HK-2 (cell line): ENCODE results near the gene FANCD2OS.
A peak's percentile ranks its signal among the peaks of the same experiment; 100 is the strongest.
"Not testable (repeated sequence)": the region's sequence is repeated elsewhere in the genome, so short reads cannot be mapped to it uniquely, and the experiment has no call there.

Experiments
- DNase-seq: peaks from one replicate; pipeline ENCODE4 v3.0.0-alpha.2; 2018; ENCODE audit not compliant: unreplicated experiment

The FANCD2OS gene, protein sequence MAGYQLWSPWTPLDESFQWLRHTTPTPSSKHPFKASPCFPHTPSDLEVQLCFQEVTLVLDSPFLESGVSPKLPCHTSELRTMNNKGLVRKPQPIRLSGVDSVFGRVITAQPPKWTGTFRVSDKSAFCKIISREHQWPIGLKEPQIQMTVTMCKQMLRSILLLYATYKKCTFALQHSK

DNA sequence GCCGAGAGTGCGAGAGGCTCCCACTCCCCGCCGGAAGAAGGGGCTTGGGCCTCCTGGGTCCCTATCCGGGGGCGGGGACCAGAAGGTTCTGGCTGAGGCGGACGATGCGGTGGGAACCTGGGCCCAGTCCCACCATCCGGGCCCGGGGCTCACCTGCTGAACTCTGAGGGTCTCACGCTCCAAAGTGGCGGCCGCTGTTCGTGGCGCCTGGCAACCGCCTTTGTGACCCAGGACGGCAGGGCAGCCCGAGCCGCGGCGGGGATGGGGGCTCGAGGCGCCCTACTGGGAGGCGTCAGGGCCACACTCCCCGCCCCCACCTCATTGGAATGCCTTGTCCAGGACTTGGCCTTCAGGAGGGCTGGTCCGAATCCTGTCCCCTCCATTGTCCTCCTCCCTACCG is at the start of gene FANCD2OS:
Gene FANCD2OS, minus strand, starts transcription at position 165 of the 400 bp plus-strand sequence. CDS start 3,481 bp downstream, outside the sequence.
- no peak for DNase-seq

DNA sequence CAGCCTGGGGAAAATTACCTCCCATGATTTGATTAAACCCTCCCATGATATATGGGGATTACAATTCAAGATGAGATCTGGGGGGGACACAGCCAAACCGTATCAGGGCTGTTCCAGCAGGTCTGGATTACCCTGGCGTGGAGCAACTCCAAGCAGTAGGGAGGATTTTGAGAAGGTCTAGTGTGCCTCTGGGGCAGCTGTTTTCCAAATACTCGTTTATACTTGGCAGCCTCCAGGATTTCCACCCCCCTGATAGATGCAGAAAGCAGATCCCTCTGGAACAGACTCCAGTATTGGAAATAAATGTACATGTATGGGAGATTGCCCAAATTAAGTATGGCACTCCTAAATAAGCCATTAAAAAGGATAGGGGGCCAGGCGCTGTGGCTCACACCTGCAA is 49.0 kb upstream of the FANCD2OS start:
- DNase-seq: no peak

DNA sequence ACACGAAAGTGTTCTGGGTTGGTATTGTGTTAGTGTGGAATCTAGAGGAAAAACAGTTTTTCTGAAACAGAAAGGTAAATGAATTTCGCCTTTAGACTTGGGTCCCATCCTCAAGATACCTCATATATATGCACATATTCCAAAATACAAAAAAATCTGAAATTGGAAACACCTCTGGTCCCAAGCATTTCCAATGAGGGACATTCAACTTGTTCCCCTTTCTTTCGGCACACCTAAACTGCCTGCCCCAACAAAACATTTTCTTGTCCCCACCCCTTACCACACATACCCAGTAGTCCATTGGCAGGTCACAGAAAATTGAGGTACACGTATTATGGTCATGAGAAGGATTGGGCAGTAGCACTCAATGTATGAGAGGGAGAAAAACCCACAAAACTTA is 47.6 kb upstream of the FANCD2OS start:
- DNase-seq: no peak

DNA sequence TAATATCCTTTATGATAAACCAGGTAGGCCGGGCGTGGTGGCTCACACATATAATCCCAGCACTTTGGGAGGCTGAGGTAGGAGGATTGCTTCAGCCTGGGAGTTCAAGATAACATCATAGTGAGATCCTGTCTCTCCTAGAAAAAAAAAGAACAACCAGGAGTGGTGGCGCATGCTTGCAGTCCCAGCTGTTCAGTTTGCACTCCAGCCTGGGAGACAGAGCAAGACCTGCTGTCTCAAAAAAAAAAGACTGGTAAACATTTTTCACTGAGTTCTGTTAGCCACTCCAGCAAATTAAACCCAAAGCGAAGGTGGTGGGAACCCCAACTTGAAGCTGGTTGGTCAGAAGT is 47.0 kb upstream of the FANCD2OS start:
- DNase-seq: no peak

DNA sequence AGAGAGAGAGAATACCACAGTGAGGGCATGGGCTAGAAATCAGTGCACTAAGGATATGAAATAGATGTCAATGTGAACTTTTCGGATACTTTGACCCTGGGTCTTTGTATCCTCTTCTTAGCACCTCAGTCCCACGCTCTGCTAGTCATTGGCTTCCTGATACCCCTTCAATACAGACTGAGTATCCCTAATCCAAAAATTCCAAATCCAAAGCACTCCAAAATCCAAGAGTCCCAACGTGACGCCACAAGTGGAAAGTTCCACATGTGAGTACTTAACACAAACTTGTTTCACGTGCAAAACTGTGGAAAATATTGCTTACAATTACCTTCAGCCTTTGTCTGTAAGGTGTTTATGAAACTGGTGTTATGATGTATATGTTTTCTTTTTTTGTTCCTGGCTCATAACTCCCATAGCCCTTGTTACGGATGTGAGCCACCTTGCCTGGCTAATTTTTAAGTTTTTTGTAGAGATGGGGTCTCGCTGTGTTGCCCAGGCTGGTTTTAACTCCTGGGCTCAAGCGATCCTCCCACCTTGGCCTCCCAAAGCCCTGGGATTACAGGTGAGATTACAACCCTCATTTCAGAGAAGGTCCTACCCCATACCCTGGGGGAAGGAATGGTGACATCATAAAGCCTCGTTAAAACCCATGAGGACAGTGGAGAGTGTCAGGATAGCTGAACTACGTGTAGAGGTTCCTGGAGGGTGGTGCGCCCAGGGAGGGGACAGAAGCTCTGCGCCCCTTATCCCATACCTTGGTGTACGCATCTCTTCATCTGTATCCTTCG is 46.5 kb upstream of the FANCD2OS start:
- no peak for DNase-seq

DNA sequence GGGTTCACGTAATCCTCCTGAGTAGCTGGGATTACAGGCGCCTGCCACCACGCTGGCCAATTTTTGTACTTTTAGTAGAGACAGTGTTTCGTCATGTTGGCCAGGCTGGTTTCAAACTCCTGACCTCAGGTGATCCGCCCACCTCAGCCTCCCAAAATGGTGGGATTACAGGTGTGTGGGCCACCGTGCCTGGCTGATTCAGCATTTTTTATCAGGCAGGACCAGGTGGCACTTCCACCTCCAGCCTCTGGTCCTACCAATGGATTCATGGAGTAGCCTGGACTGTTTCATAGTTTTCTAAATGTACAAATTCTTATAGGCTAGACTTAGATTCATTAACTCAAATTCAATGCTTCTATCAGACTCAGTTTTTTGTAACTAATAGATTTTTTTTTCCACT is 42.9 kb upstream of the FANCD2OS start:
- DNase-seq: no peak

DNA sequence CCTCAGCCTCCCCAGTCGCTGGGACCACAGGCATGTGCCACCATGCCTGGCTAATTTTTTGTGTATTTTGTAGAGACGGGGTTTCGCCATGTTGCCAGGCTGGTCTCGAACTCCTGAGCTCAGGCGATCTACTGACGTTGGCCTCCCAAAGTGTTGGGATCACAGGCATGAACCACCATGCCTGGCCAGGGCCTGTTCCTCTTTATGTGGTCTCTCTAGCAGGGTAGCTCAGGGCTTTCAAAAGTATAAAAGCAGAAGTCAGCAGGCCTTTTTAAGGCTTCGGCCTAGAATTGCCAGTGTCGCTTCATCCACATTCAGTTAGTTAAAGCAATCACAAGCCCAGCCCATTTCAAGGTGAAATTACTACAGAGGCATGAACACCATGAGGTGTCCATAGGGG is 41.2 kb upstream of the FANCD2OS start:
- DNase-seq: no peak

DNA sequence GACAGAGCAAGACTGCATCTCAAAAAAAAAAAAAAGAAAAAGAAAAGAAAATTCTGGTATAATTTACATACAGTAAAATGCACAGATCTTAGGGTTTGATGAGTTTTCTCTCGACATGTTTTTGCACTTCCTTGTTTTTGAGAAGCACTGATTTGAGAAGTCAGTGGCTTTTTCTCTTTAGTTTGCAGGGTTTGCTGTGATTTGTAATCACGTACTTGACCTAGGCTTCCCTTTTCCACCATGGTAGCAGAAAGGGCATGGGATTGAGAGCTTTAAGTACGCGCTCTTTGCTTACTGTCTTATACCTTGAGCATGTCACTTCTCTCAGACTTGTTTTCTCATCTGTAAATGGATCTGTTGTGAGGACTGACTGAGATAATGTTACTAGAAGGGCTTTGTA is 37.6 kb upstream of the FANCD2OS start:
- no peak for DNase-seq

DNA sequence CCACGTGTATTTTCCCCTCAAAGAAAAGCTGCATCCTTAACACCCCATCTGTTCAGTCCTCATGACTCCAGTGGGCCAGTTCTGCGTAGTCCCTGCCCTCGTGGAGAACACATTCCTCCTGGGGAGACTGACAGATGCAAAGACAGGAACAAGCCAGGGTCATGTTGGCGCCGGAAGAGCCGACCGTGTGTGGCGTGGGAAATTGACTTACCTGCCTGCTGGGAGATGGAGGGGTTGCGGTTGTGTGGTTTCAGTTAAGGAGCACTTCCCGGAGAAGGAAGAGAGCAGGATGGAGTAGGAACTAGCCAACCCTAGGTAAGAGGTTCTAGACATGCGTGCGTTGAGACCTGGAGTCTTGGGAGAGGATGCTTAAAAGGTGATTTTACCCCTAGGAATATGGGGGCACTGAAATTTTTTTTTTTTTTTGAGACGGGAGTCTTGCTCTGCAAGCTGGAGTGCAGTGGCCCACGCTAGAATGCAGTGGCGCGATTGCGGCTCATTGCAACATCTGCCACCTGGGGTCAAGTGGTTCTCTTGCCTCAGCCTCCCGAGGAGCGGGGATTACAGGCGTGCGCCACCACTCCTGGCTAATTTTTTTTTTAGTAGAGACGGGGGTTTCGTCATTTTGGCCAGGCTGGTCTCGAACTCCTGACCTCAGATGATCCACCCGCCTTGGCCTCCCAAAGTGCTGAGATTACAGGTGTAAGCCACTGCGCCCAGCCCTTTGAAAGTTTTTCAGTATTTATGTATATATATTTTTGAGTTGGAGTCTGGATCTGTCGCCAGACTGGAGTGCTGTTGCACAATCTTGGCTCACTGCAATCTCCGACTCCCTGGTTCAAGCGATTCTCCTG is 34.9 kb upstream of the FANCD2OS start:
- DNase-seq: no peak

DNA sequence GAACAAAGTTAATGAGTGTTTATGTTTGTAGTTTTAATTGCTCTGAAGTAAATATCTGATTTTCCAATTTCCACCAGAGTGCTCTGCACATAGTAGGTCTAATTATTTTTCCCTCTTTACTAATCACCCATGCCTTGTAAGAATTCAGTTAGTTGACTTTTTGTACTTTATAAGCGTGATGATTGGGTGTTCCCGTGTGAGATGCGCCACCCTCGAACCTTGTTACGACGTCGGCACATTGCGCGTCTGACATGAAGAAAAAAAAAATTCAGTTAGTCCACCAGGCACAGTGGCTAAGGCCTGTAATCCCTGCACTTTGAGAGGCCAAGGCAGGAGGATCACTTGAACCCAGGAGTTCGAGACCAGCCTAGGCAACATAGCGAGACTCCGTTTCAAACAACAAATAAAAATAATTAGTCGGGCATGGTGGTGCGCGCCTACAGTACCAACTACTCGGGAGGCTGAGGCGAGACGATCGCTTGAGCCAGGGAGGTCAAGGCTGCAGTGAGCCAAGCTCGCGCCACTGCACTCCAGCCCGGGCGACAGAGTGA is 33.0 kb upstream of the FANCD2OS start:
- no peak for DNase-seq

DNA sequence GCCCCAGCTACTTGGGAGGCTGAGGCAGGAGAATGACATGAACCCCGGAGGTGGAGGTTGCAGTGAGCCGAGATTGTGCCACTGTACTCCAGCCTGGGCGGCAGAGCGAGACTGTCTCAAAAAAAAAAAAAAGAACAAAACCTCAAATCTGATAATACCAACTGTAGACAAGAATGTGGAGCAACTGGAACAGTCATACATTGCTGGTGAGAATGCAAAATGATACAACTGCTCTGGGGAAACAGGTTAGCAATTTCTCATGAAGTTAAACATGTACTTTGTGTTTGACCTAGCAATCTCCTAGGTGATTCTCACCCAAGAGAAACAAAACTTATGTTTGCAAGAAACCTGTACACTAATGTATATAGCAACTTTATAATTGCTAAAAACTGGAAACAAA is 29.1 kb upstream of the FANCD2OS start:
- no peak for DNase-seq

DNA sequence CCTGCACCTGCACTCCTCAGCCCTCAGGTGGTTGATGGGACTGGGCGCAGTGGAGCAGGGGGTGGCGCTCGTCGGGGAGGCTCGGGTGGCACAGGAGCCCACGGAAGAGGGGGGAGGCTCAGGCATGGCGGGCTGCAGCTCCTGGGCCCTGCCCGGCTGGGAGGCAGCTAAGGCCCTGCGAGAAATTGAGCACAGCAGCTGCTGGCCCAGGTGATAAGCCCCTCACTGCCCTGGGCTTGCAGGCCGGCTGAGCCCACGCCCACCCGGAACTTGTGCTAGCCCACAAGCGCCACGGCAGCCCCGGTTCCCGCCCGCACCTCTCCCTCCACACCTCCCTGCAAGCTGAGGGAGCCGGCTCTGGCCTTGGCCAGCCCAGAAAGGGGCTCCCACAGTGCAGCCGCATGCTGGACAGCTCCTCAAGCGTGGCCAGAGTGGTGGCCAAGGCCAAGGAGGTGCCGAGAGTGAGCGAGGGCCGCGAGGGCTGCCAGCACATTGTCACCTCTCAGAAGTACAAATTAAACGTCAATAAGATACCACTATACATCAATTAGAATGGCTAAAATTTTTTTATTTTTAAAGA is 28.5 kb upstream of the FANCD2OS start:
- DNase-seq: no peak

DNA sequence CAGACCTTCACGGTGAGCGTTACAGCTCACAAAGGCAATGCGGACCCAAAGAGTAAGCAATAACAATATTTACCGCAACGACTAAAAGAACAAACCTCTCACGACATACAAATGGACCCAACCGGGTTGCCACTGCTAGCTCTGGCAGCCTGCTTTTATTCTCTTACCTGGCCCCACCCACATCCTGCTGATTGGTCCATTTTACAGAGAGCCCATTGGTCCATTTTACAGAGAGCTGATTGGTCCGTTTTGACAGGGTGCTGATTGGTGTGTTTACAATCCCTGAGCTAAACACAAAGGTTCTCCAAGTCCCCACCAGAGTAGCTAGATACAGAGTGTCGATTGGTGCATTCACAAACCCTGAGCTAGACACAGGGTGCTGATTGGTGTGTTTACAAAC is 27.8 kb upstream of the FANCD2OS start:
- DNase-seq: not testable (repeated sequence)

DNA sequence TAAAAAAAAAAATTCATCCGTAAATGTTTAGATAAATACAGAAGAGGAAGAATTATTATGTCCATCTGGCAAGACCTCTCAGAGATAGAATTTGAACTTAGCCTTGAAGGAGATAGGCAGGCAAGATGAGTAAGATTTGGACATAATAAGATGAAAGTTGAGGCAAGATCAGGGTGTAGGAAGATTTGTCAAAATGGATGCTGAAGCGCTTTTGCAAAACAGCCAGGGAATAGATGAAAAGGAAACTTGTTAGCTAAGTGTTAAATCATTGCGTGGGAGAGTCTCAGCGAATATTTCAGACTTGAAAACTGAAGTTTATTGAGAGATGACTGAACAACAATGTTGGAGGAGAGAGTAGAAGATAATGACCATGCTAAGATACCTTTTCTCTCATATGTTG is 14.7 kb upstream of the FANCD2OS start:
- no peak for DNase-seq

DNA sequence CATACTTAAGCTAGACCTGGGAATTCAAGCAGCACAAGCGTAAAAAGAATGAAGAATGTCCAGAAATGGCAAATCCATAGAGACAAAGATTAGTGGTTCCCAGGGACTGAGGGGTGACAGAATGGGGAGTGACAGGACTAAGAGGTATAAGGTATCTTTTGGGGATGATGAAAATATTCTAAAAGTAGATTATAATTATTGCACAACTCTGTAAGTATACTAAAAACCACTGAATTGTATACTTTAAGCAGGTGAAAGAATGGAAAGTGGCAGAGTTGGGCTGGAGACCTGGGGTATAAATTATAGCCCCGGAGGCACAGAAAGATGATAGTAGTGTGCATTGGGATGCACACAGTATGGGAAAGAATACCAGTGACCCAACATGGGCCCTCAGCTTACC is 13.0 kb upstream of the FANCD2OS start:
- DNase-seq: no peak

DNA sequence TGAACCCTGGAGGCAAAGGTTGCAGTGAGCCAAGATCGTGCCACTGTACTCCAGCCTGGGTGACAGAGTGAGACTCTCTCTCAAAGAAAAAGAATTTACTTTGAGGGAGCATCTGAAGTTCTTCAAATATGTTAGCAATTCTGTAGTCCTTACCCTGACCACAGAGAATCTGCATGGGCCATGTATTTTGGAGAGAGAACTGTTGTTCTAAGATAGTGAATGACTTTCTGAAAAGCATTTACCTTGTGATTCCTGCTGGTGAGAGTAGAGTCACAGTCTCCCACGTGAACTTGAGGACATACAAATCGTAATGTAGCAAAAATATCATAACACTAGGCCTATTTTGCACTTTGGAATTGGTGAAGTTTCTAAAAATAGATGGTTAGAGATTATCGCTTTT is 11.3 kb upstream of the FANCD2OS start:
- DNase-seq: no peak

DNA sequence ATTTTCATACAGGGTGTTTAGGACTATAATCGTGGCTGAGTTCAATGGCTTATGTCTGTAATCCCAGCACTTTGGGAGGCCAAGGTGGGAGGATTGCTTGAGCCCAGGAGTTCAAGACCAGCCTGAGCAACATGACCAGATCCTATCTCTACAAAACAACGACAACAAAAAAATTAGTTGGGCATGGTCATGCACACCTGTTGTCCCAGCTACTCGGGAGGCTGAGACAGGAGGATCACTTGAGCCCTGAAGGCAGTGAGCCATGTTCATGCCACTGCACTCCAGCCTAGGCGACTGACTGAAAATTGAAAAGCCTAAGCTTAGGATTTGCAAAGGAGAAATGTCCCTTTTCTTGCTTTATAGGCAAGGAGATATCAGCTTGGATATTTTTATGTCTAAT is 8.9 kb upstream of the FANCD2OS start:
- DNase-seq: no peak

DNA sequence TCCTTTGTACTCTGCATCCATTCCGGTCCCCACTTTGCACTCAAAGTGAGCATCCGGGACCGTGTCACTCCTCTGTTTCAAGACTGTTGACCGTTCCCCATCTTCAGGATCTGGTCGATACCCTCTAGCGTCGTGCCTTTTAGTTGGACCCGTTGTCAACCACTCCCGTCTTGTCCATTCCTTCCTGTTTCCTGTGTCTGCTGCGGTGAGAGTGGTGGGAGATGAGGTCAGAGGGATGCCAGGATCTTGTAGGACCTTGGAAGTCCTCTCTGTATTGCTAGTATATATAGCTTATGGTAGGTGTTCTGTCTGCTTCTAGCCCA is 8.0 kb upstream of the FANCD2OS start:
- DNase-seq: peak; percentile 27

DNA sequence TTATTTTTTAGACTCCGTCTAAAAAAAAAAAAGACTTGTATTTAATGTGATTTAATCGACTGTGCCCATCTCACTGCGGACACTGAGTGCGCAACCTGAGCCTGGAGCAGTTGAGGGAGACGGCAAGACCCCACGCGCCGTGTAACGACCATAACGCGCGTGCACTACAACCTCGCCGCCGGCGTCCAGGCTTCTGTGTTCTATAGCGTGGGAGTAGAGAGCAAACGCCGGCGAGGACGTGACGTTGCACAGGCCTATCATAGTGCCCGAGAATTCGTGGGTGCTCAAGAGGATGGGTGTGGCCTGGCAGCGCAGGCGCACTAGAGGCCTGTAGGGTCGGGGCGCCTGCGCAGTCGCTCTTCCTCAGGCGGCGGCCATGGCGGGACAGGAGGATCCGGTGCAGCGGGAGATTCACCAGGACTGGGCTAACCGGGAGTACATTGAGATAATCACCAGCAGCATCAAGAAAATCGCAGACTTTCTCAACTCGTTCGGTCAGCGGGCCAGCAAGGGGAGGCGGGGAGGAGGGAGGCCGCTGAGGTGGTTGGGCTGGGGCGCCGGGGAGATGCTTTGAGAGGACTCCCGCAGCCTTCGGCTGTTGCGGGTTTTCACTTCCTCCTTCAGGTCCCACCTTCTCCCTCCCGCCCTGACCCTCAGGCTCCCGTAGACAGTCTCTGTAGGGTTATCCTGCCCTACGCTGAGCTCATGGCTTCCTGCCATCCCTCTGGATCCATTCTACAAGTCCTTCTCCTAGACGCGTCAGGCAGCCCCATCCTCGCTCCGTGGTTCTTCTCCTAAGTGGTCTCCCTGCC is 7.5 kb upstream of the FANCD2OS start, which contains the start of gene BRK1:
Gene BRK1, plus strand, starts transcription at position 350 of the 812 bp plus-strand sequence. Its CDS starts 27 bp downstream, at position 377.
- DNase-seq: peak; percentile 88

DNA sequence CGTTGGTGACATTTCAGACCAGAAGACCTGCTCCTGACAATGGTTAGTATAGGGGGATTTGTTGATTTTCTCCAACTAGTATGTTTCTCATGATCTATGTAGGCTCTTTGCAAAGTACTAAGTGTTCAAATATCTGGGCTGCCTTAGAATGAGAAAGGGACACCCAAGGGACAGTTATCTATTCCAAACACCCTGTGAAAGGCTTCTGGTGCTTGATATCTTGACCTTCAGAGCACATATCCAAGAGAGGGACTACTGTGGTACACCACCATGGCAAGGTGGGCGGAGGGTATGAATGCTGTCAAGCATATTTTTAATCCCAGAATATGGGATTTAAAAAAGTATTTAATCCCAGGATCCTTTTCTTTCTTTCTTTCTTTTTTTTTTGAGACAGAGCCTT is 1.1 kb downstream of the FANCD2OS start:
- DNase-seq: no peak

DNA sequence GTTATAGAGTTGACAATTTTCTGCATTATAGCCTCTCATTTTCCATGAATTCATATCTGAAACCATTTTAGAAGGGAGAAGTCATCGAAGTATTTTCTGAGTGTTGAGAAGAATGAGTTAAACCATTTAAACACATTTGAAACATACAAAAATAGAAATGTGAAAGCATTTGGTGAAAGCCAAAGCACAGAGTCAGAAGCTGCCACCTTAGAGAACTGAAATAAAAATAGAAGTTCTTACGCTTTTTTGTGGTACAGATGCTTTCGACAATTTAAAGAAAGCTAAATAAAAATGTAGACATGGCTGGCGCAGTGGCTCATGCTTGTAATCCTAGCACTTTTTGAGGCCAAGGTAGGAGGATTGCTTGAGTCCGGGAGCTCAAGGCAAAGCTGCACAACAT is 9.0 kb downstream of the FANCD2OS start:
- DNase-seq: no peak
